IMR-90 (cell line): ENCODE data around the gene UCP2. TPM values are rescaled to one million over a fixed set of nuclear protein-coding genes. Genes with fewer than 3 reads are reported as not detected.

ENCODE experiments used
- ATAC-seq: fragments of 200-7000 bp; cut with Tn5 transposase; 2 replicates; pipeline ENCODE4 v1.9.1; 2020; ENCODE audit warnings: low read depth, mild to moderate bottlenecking, moderate library complexity
- BruUV-seq: library from RNA; stranded (reverse); fragments of 400-500 nt; replicated peaks from 2 replicates; lab custom pipeline; 2021; lab: Mats Ljungman, UMichigan
- CTCF ChIA-PET: fragments of 300-600 bp; formaldehyde crosslinking; extraction: SDS; loops from one replicate; lab custom pipeline; 2021; ENCODE audit warnings: antibody characterized with exemption; lab: Yijun Ruan, JAX
- POLR2A ChIA-PET: fragments of 300-600 bp; sonication (Branson Sonifier 250); formaldehyde crosslinking; loops from one replicate; lab custom pipeline; 2022; ENCODE audit warnings: antibody characterized with exemption; ENCODE audit not compliant: unreplicated experiment; lab: Charles Lee
- DNase-seq: peaks from one replicate; pipeline ENCODE4 v3.0.0; 2013
- H2AFZ ChIP-seq: replicated peaks from 2 replicates; pipeline ENCODE3; 2013; ENCODE audit warnings: low read length, mild to moderate bottlenecking; ENCODE audit not compliant: poor library complexity
- H2AK5ac ChIP-seq: 2 replicates; pipeline ENCODE4 v1.6.1; 2013; ENCODE audit warnings: low read depth, low read length, inconsistent platforms
- H2AK9ac ChIP-seq: replicated peaks from 2 replicates; pipeline ENCODE3; 2013; ENCODE audit warnings: mild to moderate bottlenecking, low read depth, low read length, moderate library complexity; ENCODE audit not compliant: poor library complexity
- H2BK120ac ChIP-seq: 2 replicates; pipeline ENCODE4 v1.6.1; 2013; ENCODE audit warnings: low read depth, low read length, inconsistent platforms
- H2BK15ac ChIP-seq: 3 replicates; pipeline ENCODE4 v1.6.1; 2013; ENCODE audit warnings: low read depth, low read length, inconsistent platforms
- H2BK20ac ChIP-seq: 2 replicates; pipeline ENCODE4 v1.6.1; 2013; ENCODE audit warnings: low read depth, mild to moderate bottlenecking, inconsistent platforms, low read length, moderate library complexity
- H2BK5ac ChIP-seq: 2 replicates; pipeline ENCODE4 v1.6.1; 2013; ENCODE audit warnings: mild to moderate bottlenecking, low read depth, low read length, inconsistent platforms; ENCODE audit not compliant: poor library complexity, severe bottlenecking
- H3K14ac ChIP-seq: replicated peaks from 2 replicates; pipeline ENCODE4 v1.6.1; 2013; ENCODE audit warnings: low read depth, low read length, inconsistent platforms
- H3K18ac ChIP-seq: 2 replicates; pipeline ENCODE4 v1.6.1; 2013; ENCODE audit warnings: low read depth, low read length, control low read depth
- H3K23ac ChIP-seq: 2 replicates; pipeline ENCODE4 v1.6.1; 2013; ENCODE audit warnings: low read depth, low read length, inconsistent platforms
- H3K27ac ChIP-seq: 2 replicates; pipeline ENCODE4 v1.5.1; 2013; ENCODE audit warnings: mild to moderate bottlenecking, control low read depth, low read length; ENCODE audit not compliant: insufficient read depth
- H3K27me3 ChIP-seq: 2 replicates; pipeline ENCODE4 v1.6.1; 2013; ENCODE audit warnings: low read length; ENCODE audit not compliant: control insufficient read depth, insufficient read depth
- H3K36me3 ChIP-seq: 2 replicates; pipeline ENCODE4 v1.6.1; 2013; ENCODE audit warnings: low read length, mixed read lengths; ENCODE audit not compliant: control insufficient read depth, insufficient read depth
- H3K4ac ChIP-seq: 2 replicates; pipeline ENCODE4 v1.6.1; 2013; ENCODE audit warnings: low read depth, low read length, inconsistent platforms
- H3K4me1 ChIP-seq: 2 replicates; pipeline ENCODE4 v1.6.1; 2013; ENCODE audit warnings: low read length, mixed read lengths; ENCODE audit not compliant: control insufficient read depth, insufficient read depth
- H3K4me2 ChIP-seq: 2 replicates; pipeline ENCODE4 v1.6.1; 2013; ENCODE audit warnings: low read depth, mild to moderate bottlenecking, control low read depth, low read length, moderate library complexity
- H3K4me3 ChIP-seq: 2 replicates; pipeline ENCODE4 v1.5.1; 2013; ENCODE audit warnings: low read depth, mild to moderate bottlenecking, control low read depth, low read length, moderate library complexity; ENCODE audit not compliant: insufficient read depth
- H3K56ac ChIP-seq: 2 replicates; pipeline ENCODE4 v1.6.1; 2013; ENCODE audit warnings: low read length, inconsistent platforms; ENCODE audit not compliant: insufficient read depth; ENCODE audit errors: extremely low read depth
- H3K79me1 ChIP-seq, 2 experiments: 2 replicates each; pipeline ENCODE4 v1.6.1; 2013; ENCODE audit warnings: low read length in 2 of 2, inconsistent platforms in 1 of 2, low read depth in 1 of 2
- H3K9ac ChIP-seq: 2 replicates; pipeline ENCODE4 v1.6.1; 2013; ENCODE audit warnings: low read depth, low read length, control low read depth
- H3K9me1 ChIP-seq: 2 replicates; pipeline ENCODE4 v1.6.1; 2013; ENCODE audit warnings: low read length, inconsistent platforms; ENCODE audit not compliant: insufficient read depth
- H3K9me3 ChIP-seq: 2 replicates; pipeline ENCODE4 v1.6.1; 2013; ENCODE audit warnings: low read length; ENCODE audit not compliant: control insufficient read depth, insufficient read depth
- H4K20me1 ChIP-seq: 2 replicates; pipeline ENCODE4 v1.6.1; 2013; ENCODE audit warnings: low read length, inconsistent platforms; ENCODE audit not compliant: insufficient read depth
- H4K5ac ChIP-seq: 2 replicates; pipeline ENCODE4 v1.6.1; 2013; ENCODE audit warnings: mild to moderate bottlenecking, low read depth, low read length, control low read depth
- H4K8ac ChIP-seq, 2 experiments: 2 replicates each; pipeline ENCODE4 v1.6.1; 2013; ENCODE audit warnings: low read depth in 2 of 2, low read length in 2 of 2, control low read depth in 1 of 2, inconsistent platforms in 1 of 2
- H4K91ac ChIP-seq: 2 replicates; pipeline ENCODE4 v1.6.1; 2013; ENCODE audit warnings: low read depth, low read length, inconsistent platforms; ENCODE audit not compliant: insufficient read depth
- BHLHE40 ChIP-seq: fragments of 150-350 bp; IDR thresholded peaks from 2 replicates; pipeline ENCODE4 v1.6.1; 2016; ENCODE audit warnings: mild to moderate bottlenecking, low read depth, low read length
- CEBPB ChIP-seq: IDR thresholded peaks from 2 replicates; pipeline ENCODE4 v1.6.1; 2012; ENCODE audit warnings: low read depth, low read length, improper control_type of control experiment
- CHD1 ChIP-seq: IDR thresholded peaks from 2 replicates; pipeline ENCODE4 v1.6.1; 2012; ENCODE audit warnings: low read depth, low read length, improper control_type of control experiment
- CTCF ChIP-seq: conservative IDR thresholded peaks from 2 replicates; pipeline ENCODE4 v1.5.1; 2012; ENCODE audit warnings: mild to moderate bottlenecking, low read depth, low read length, improper control_type of control experiment
- ELK1 ChIP-seq: fragments of 150-350 bp; IDR thresholded peaks from 2 replicates; pipeline ENCODE4 v1.6.1; 2016; ENCODE audit warnings: low read depth, mild to moderate bottlenecking, low read length, moderate library complexity, borderline replicate concordance
- FOS ChIP-seq: fragments of 150-350 bp; IDR thresholded peaks from 2 replicates; pipeline ENCODE4 v1.6.1; 2016; ENCODE audit warnings: low read depth, low read length
- MAFK ChIP-seq: IDR thresholded peaks from 2 replicates; pipeline ENCODE4 v1.6.1; 2012; ENCODE audit warnings: low read depth, low read length, improper control_type of control experiment
- MAZ ChIP-seq: IDR thresholded peaks from 2 replicates; pipeline ENCODE4 v1.6.1; 2012; ENCODE audit warnings: low read depth, mild to moderate bottlenecking, low read length, improper control_type of control experiment, moderate library complexity, borderline replicate concordance
- MXI1 ChIP-seq: IDR thresholded peaks from 2 replicates; pipeline ENCODE4 v1.6.1; 2012; ENCODE audit warnings: low read depth, mild to moderate bottlenecking, low read length, moderate library complexity, borderline replicate concordance
- NFE2L2 ChIP-seq: fragments of 150-350 bp; IDR thresholded peaks from 2 replicates; pipeline ENCODE4 v1.6.1; 2016; ENCODE audit warnings: low read depth, mild to moderate bottlenecking, low read length
- POLR2A ChIP-seq: IDR thresholded peaks from 2 replicates; pipeline ENCODE4 v1.6.1; 2012; ENCODE audit warnings: mild to moderate bottlenecking, low read depth, low read length
- RAD21 ChIP-seq: IDR thresholded peaks from 2 replicates; pipeline ENCODE4 v1.6.1; 2012; ENCODE audit warnings: low read length, improper control_type of control experiment
- RCOR1 ChIP-seq: IDR thresholded peaks from 2 replicates; pipeline ENCODE4 v1.6.1; 2012; ENCODE audit warnings: mild to moderate bottlenecking, low read length, improper control_type of control experiment; ENCODE audit not compliant: insufficient replicate concordance
- RFX5 ChIP-seq: IDR thresholded peaks from 2 replicates; pipeline ENCODE4 v1.8.0; 2012; ENCODE audit warnings: low read depth, mild to moderate bottlenecking, low read length, moderate library complexity
- SMC3 ChIP-seq: fragments of 150-350 bp; IDR thresholded peaks from 2 replicates; pipeline ENCODE4 v1.6.1; 2016; ENCODE audit warnings: low read depth, mild to moderate bottlenecking, antibody characterized with exemption, low read length, moderate library complexity
- USF2 ChIP-seq: fragments of 150-350 bp; IDR thresholded peaks from 2 replicates; pipeline ENCODE4 v1.6.1; 2017; ENCODE audit warnings: mild to moderate bottlenecking, antibody characterized with exemption, low read length, low read depth
- WGBS, 2 experiments: methylation state at CpG; one replicate each; pipeline versions ENCODE4 v1.1.5 to v1.1.7; 2013; ENCODE audit warnings: missing lambda C conversion rate in 2 of 2; ENCODE audit not compliant: insufficient read length in 1 of 2; ENCODE audit errors: extremely low coverage in 2 of 2; 5-methylcytosine and 5-hydroxymethylcytosine counted together
- dilution Hi-C: fragments of 300-500 bp; cut with HindIII; formaldehyde crosslinking; loops from one replicate; pipeline ENCODE4 v1.14.3; 2018; ENCODE audit warnings: low sequenced_read_pairs; ENCODE audit not compliant: unreplicated experiment
- in situ Hi-C: fragments of 300-500 bp; cut with MboI; formaldehyde crosslinking; loops from 3 replicates; pipeline ENCODE4 v1.14.3; 2019; ENCODE audit warnings: low sequenced_read_pairs, inconsistent platforms, mixed read lengths
- intact Hi-C: fragments of 100-400 bp; cut with micrococcal nuclease; formaldehyde crosslinking; loops from 2 replicates; pipeline ENCODE4 v1.10.0; 2022
- polyA plus RNA-seq, 3 experiments: library from polyadenylated mRNA; depleted of rRNA; stranded (reverse); fragments of >200 nt; gene quantifications; 2 replicates each; pipeline ENCODE4 v1.2.3, GENCODE V29; 2012; ENCODE audit warnings: low replicate concordance in 1 of 3
- total RNA-seq: library from RNA; depleted of rRNA; stranded (reverse); fragments of >200 nt; gene quantifications from 2 replicates; pipeline ENCODE4 v1.2.3, GENCODE V29; 2012

Gene UCP2
- total and polyA plus RNA-seq, 2 of the 4 experiments (the other 2 are of a cell fraction): 2.0 to 11.9 TPM

- Histone ChIP-seq H4K20me1 (no peaks in the 10 kb centered on the region), H3K23ac (no peak overlapping the region), H2AK5ac (no peak overlapping the region), H3K9me1 (no peaks in the 10 kb centered on the region), H4K5ac (no peak overlapping the region), H2BK20ac (no peak overlapping the region), H2BK15ac (no peak overlapping the region), H3K27me3 (no peaks in the 10 kb centered on the region), H2BK5ac (no peak overlapping the region), H3K79me1 (no peaks in the 10 kb centered on the region), H4K91ac (no peak overlapping the region), H2AFZ (no peak overlapping the region), H3K56ac (no peak overlapping the region), H4K8ac (no peak overlapping the region), H2AK9ac (no peak overlapping the region), H3K27ac (no peak overlapping the region), H3K9me3 (no peaks in the 10 kb centered on the region), H3K18ac (no peak overlapping the region), H3K4ac (no peak overlapping the region), H2BK120ac (no peak overlapping the region), H3K4me1 (no peaks in the 10 kb centered on the region), H3K36me3 (no peaks in the 10 kb centered on the region), H3K9ac (no peak overlapping the region), H3K4me3 (no peak overlapping the region), H3K4me2 (no peak overlapping the region), H3K14ac (no peak overlapping the region)
- TF ChIP-seq SMC3 (no peak), NFE2L2 (no peak), USF2 (no peak), MAFK (no peak), RAD21 (no peak), CTCF (no peak), MAZ (no peak), RFX5 (no peak), FOS (no peak), MXI1 (no peak), CHD1 (no peak), BHLHE40 (no peak), RCOR1 (no peak), ELK1 (no peak), CEBPB (no peak), POLR2A (no peak)
- no CpG with 5 or more reads among the region's 7 CpGs for WGBS, 2 experiments
- intact Hi-C loops (loop anchor here (5.0 kb wide), 1 partner anchor 275 kb away; no protein-coding TSS in a partner anchor), dilution Hi-C loops (no loop called here), in situ Hi-C loops (loop anchor here (10.0 kb wide), 1 partner anchor 483 kb away; no protein-coding TSS in a partner anchor)
- POLR2A ChIA-PET: no interaction called here
- DNase-seq: no peak
- no peak for ATAC-seq
- BruUV-seq: no TSS peak
- CTCF ChIA-PET: no interaction called here
Observed at GRCh38 chr11:73962101-73962705, 20.4 kb downstream of the UCP2 start.
